Gastrocnemius medialis (tissue), 4 donors: ENCODE data around the gene PDIA2.

Experiments
- POLR2A ChIP-seq, 2 donors: fragments of 450-650 bp; IDR thresholded peaks; one replicate each; pipeline ENCODE4 v1.6.1; 2017; ENCODE audit warnings: antibody characterized with exemption in 2 of 2, mild to moderate bottlenecking in 2 of 2, moderate library complexity in 2 of 2
- TF ChIP-seq, protein P1 (sequence below), 5 experiments: fragments of 450-650 bp in 3 of 5; fragments of 200-600 bp in 2 of 5; sonication (generic) in 2 of 5; IDR thresholded peaks in 4 of 5; conservative IDR thresholded peaks in 1 of 5; 1 replicate in 4 of 5; 2 replicates in 1 of 5; pipeline ENCODE4 v1.5.1; 2016 to 2019; ENCODE audit warnings: antibody characterized with exemption in 5 of 5, mild to moderate bottlenecking in 3 of 5, moderate library complexity in 3 of 5

DNA sequence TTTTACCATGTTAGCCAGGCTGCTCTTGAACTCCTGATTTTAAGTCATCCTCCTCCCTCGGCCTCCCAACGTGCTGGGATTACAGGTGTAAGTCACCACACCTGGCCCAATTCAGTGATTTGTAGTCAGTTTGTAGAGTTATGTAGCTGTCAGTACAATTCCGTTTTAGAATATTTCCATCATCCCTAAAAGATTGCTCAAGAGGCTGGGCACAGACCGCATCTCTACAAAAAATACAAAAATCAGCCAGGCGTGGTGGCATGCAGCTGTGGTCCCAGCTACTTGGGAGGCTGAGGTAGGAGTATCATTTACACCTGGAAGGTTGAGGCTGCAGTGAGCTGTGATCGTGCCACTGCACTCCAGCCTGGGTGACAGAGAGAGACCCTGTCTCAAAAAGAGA lies 27.8 kb upstream of the PDIA2 start:
- TF ChIP-seq, protein P1, sequence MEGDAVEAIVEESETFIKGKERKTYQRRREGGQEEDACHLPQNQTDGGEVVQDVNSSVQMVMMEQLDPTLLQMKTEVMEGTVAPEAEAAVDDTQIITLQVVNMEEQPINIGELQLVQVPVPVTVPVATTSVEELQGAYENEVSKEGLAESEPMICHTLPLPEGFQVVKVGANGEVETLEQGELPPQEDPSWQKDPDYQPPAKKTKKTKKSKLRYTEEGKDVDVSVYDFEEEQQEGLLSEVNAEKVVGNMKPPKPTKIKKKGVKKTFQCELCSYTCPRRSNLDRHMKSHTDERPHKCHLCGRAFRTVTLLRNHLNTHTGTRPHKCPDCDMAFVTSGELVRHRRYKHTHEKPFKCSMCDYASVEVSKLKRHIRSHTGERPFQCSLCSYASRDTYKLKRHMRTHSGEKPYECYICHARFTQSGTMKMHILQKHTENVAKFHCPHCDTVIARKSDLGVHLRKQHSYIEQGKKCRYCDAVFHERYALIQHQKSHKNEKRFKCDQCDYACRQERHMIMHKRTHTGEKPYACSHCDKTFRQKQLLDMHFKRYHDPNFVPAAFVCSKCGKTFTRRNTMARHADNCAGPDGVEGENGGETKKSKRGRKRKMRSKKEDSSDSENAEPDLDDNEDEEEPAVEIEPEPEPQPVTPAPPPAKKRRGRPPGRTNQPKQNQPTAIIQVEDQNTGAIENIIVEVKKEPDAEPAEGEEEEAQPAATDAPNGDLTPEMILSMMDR (IDR thresholded peaks at IDR 0.05 in 4 of 5, conservative IDR thresholded peaks at IDR 0.05 in 1 of 5), result no peak
- TF ChIP-seq POLR2A (IDR thresholded peaks at IDR 0.05), result no peak
